CD14-positive monocyte (primary cell): ENCODE measurements around the gene MRTFA. TPM values are rescaled to one million over a fixed set of nuclear protein-coding genes. Genes with fewer than 3 reads are reported as not detected.

ENCODE experiments used
- DNase-seq, 3 donors: peaks; one replicate each; pipeline ENCODE4 v3.0.0-alpha.2; 2011 to 2022
- H2AFZ ChIP-seq: 2 replicates; pipeline ENCODE4 v1.6.0; 2012; ENCODE audit warnings: mild to moderate bottlenecking, low read depth, low read length, inconsistent platforms; ENCODE audit not compliant: insufficient read depth, poor library complexity, severe bottlenecking
- H3K27ac ChIP-seq, 2 donors: 1 replicate in 1 of 2; 2 replicates in 1 of 2; pipeline ENCODE4 v1.5.1; 2012 to 2013; ENCODE audit warnings: low read length in 2 of 2, control low read depth in 1 of 2, inconsistent platforms in 1 of 2, low read depth in 1 of 2, mild to moderate bottlenecking in 1 of 2
- H3K27me3 ChIP-seq, 2 donors: one replicate each; pipeline versions ENCODE4 v1.6.0 to v1.6.1; 2011 to 2013; ENCODE audit warnings: low read length in 2 of 2; ENCODE audit not compliant: control insufficient read depth in 2 of 2, insufficient read depth in 2 of 2
- H3K36me3 ChIP-seq, 2 donors: replicated peaks in 1 of 2; 1 replicate in 1 of 2; 2 replicates in 1 of 2; pipeline versions ENCODE4 v1.5.1 to v1.6.1; 2012 to 2013; ENCODE audit warnings: low read length in 2 of 2, control low read depth in 1 of 2, inconsistent platforms in 1 of 2, mild to moderate bottlenecking in 1 of 2; ENCODE audit not compliant: insufficient read depth in 2 of 2, control insufficient read depth in 1 of 2
- H3K4me1 ChIP-seq, 2 donors: 1 replicate in 1 of 2; 2 replicates in 1 of 2; pipeline versions ENCODE4 v1.5.1 to v1.6.1; 2012 to 2013; ENCODE audit warnings: low read length in 2 of 2, control low read depth in 1 of 2, inconsistent platforms in 1 of 2, mild to moderate bottlenecking in 1 of 2, moderate library complexity in 1 of 2; ENCODE audit not compliant: insufficient read depth in 2 of 2, control insufficient read depth in 1 of 2
- H3K4me2 ChIP-seq: replicated peaks from 2 replicates; pipeline ENCODE3; 2012; ENCODE audit warnings: low read length, moderate library complexity, mild to moderate bottlenecking; ENCODE audit not compliant: poor library complexity, severe bottlenecking; ENCODE audit errors: extremely low read depth
- H3K4me3 ChIP-seq, 3 experiments: fragments of 200-600 bp in 1 of 3; sonication (generic) in 1 of 3; replicated peaks in 1 of 3; 1 replicate in 2 of 3; 2 replicates in 1 of 3; pipeline ENCODE4 v1.5.1; 2011 to 2013; ENCODE audit warnings: low read length in 3 of 3, mild to moderate bottlenecking in 3 of 3, control low read depth in 2 of 3, low read depth in 2 of 3, inconsistent platforms in 1 of 3, moderate library complexity in 1 of 3
- H3K79me2 ChIP-seq: 2 replicates; pipeline ENCODE4 v1.6.0; 2012; ENCODE audit warnings: mild to moderate bottlenecking, control low read depth, inconsistent platforms, low read length, moderate library complexity; ENCODE audit not compliant: insufficient read depth
- H3K9ac ChIP-seq: 2 replicates; pipeline ENCODE4 v1.6.0; 2017; ENCODE audit warnings: low read length, mild to moderate bottlenecking; ENCODE audit not compliant: insufficient read depth, poor library complexity, severe bottlenecking
- H3K9me3 ChIP-seq, 2 donors: replicated peaks in 1 of 2; 1 replicate in 1 of 2; 2 replicates in 1 of 2; pipeline versions ENCODE4 v1.5.1 to v1.6.1; 2012 to 2013; ENCODE audit warnings: low read length in 2 of 2, control low read depth in 1 of 2; ENCODE audit not compliant: control insufficient read depth in 1 of 2, insufficient read depth in 1 of 2
- H4K20me1 ChIP-seq: 2 replicates; pipeline ENCODE4 v1.6.0; 2012; ENCODE audit warnings: mild to moderate bottlenecking, low read length, control low read depth, moderate library complexity; ENCODE audit not compliant: insufficient read depth
- H3K27ac Mint-ChIP-seq, 7 donors: one replicate each; pipeline ENCODE4 v1.8.0; 2020; ENCODE audit warnings: mild to moderate bottlenecking in 7 of 7, mixed read lengths in 7 of 7, moderate library complexity in 6 of 7, inconsistent platforms in 2 of 7
- H3K27me3 Mint-ChIP-seq, 3 donors: one replicate each; pipeline ENCODE4 v1.8.0; 2021 to 2022; ENCODE audit warnings: low read depth in 3 of 3, mild to moderate bottlenecking in 3 of 3, mixed read lengths in 3 of 3, moderate library complexity in 3 of 3, inconsistent platforms in 1 of 3
- H3K36me3 Mint-ChIP-seq, 2 donors: one replicate each; pipeline ENCODE4 v1.8.0; 2020; ENCODE audit warnings: mixed read lengths in 2 of 2, inconsistent platforms in 1 of 2, mild to moderate bottlenecking in 1 of 2
- H3K4me1 Mint-ChIP-seq: one replicate; pipeline ENCODE4 v1.8.0; 2020; ENCODE audit warnings: mild to moderate bottlenecking, mixed read lengths
- H3K4me3 Mint-ChIP-seq, 2 donors: one replicate each; pipeline ENCODE4 v1.8.0; 2020; ENCODE audit warnings: mild to moderate bottlenecking in 2 of 2, mixed read lengths in 2 of 2, moderate library complexity in 1 of 2
- H3K9me3 Mint-ChIP-seq, 7 donors: one replicate each; pipeline ENCODE4 v1.8.0; 2020 to 2022; ENCODE audit warnings: mixed read lengths in 7 of 7, mild to moderate bottlenecking in 6 of 7, moderate library complexity in 6 of 7, inconsistent platforms in 2 of 7
- WGBS: methylation state at CpG from one replicate; pipeline ENCODE4 v1.1.5; 2013; ENCODE audit warnings: missing lambda C conversion rate; ENCODE audit not compliant: insufficient coverage; 5-methylcytosine and 5-hydroxymethylcytosine counted together
- intact Hi-C, 2 donors: fragments of 100-400 bp; cut with micrococcal nuclease; formaldehyde crosslinking; loops; one replicate each; pipeline versions ENCODE4 v1.15.0 to v1.15.1; 2023
- polyA plus RNA-seq, 3 donors: library from polyadenylated mRNA; depleted of rRNA in 1 of 3; unstranded in 2 of 3; stranded (reverse) in 1 of 3; fragments of 300-500 nt in 2 of 3; fragments of >200 nt in 1 of 3; fragmentation: Illumina TruSeq in 2 of 3; gene quantifications; 1 replicate in 2 of 3; 2 replicates in 1 of 3; pipeline ENCODE4 v1.2.3, GENCODE V29; 2012 to 2021
- TF ChIP-seq, protein P1 (sequence below): fragments of 200-600 bp; IDR thresholded peaks from one replicate; pipeline ENCODE4 v1.8.0; 2022; ENCODE audit warnings: antibody characterized with exemption, mild to moderate bottlenecking

MRTFA gene
- polyA plus RNA-seq, 3 donors: 14.1 to 33.8 (median 18.9) TPM

DNA sequence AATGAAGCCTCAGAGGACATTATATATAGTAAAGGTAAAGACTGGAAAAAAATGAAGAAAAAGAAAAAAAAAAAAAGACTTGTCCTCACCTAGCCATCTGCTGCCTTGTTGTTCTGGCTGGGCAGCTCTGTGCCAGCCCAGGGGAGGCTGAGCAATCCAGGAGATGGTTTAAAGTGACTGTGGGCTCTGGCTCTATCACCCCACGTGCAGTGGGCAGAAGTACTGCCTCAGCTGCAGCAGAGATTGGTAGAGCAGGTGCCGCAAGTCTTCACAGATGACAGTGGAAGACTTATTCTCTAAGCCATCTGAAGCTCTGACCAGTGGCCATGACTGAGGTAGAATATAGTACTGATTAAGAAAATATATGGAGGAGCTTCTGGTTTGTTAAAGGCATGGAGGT is 203.9 kb downstream of the MRTFA start:
- Histone ChIP-seq H3K27me3 (no peaks in the 10 kb centered on the region), H4K20me1 (peaks cover 100% of the 10 kb centered on the region), H3K9me3 (no peaks in the 10 kb centered on the region), H3K4me1 (peaks cover 59 to 62% of the 10 kb centered on the region in 2 donors), H3K27ac (peak overlapping the region; percentile 34 to 76), H3K4me2 (no peak overlapping the region), H3K79me2 (peaks cover 94% of the 10 kb centered on the region), H3K4me3 (no peak overlapping the region), H2AFZ (no peak overlapping the region), H3K36me3 (peaks cover 50 to 63% of the 10 kb centered on the region in 2 donors), H3K9ac (no peak overlapping the region)
- no peak for DNase-seq
- TF ChIP-seq, protein P1, sequence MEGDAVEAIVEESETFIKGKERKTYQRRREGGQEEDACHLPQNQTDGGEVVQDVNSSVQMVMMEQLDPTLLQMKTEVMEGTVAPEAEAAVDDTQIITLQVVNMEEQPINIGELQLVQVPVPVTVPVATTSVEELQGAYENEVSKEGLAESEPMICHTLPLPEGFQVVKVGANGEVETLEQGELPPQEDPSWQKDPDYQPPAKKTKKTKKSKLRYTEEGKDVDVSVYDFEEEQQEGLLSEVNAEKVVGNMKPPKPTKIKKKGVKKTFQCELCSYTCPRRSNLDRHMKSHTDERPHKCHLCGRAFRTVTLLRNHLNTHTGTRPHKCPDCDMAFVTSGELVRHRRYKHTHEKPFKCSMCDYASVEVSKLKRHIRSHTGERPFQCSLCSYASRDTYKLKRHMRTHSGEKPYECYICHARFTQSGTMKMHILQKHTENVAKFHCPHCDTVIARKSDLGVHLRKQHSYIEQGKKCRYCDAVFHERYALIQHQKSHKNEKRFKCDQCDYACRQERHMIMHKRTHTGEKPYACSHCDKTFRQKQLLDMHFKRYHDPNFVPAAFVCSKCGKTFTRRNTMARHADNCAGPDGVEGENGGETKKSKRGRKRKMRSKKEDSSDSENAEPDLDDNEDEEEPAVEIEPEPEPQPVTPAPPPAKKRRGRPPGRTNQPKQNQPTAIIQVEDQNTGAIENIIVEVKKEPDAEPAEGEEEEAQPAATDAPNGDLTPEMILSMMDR: no peak
- Mint-ChIP-seq H3K27me3 (peaks cover 0 to 1% (median 0%) of the 10 kb centered on the region in 3 donors), H3K4me3 (no peak overlapping the region), H3K27ac (peak overlapping the region; percentile 50 to 90 (median 74)), H3K9me3 (no peaks in the 10 kb centered on the region), H3K4me1 (peaks cover 73% of the 10 kb centered on the region), H3K36me3 (peaks cover 54 to 72% of the 10 kb centered on the region in 2 donors)
- intact Hi-C loops: no loop called here
- 83% methylated on average over 1 of the region's 2 CpGs for WGBS

DNA sequence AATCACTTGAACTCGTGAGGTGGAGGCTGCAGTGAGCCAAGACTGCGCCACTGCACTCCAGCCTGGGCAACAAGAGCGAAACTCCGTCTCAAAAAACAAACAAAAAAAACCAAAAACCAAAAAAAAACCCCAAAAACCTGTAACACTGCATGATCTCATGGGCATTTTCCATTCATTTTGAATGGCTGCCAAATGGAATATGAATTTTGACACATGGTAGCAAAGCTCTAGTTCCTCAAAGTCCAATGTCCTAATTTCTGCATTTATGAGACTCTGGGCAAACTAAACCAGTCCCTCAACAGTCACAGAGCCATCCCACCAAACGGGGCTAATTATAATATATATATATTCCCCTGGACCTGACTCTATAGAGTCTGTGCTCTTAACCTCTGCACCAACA is 204.4 kb downstream of the MRTFA start:
- H3K27ac ChIP-seq: peak overlapping the region; percentile 46 to 76
- H3K4me3 Mint-ChIP-seq: peak overlapping the region; percentile 27 to 35
- WGBS: 78% methylated on average over 1 of the region's 5 CpGs

More for the DNA sequence above, 204.4 kb downstream of the MRTFA start:
- Mint-ChIP-seq H3K27ac (peak overlapping the region; percentile 70 to 90 (median 84)), H3K36me3 (peaks cover 58 to 77% of the 10 kb centered on the region in 2 donors), H3K4me1 (peaks cover 69% of the 10 kb centered on the region), H3K9me3 (no peaks in the 10 kb centered on the region), H3K27me3 (peaks cover 0 to 1% (median 0%) of the 10 kb centered on the region in 3 donors)
- H3K27me3 ChIP-seq: no peaks in the 10 kb centered on the region
- TF ChIP-seq, protein P1: no peak
- H3K9ac ChIP-seq: no peak overlapping the region
- H3K4me3 ChIP-seq: no peak overlapping the region
- H4K20me1 ChIP-seq: peaks cover 100% of the 10 kb centered on the region
- peaks cover 55 to 58% of the 10 kb centered on the region in 2 donors for H3K4me1 ChIP-seq
- H3K36me3 ChIP-seq: peaks cover 55 to 67% of the 10 kb centered on the region in 2 donors
- peak in 2 of 3 donors; percentile 50 to 85 for DNase-seq
- H3K9me3 ChIP-seq: no peaks in the 10 kb centered on the region
- intact Hi-C loops: no loop called here
- no peak overlapping the region for H2AFZ ChIP-seq
- H3K4me2 ChIP-seq: no peak overlapping the region
- H3K79me2 ChIP-seq: peaks cover 94% of the 10 kb centered on the region
